Activated naive CD4-positive, alpha-beta T cell treated with anti-CD3 and anti-CD28 coated beads for 36 hours (primary cell): ENCODE results near the gene HNRNPD. TPM values are rescaled to one million over a fixed set of nuclear protein-coding genes. Genes with fewer than 3 reads are reported as not detected.
"Not testable (repeated sequence)": the region's sequence is repeated elsewhere in the genome, so short reads cannot be mapped to it uniquely, and the experiment has no call there.

Experiments
- CTCF ChIA-PET: fragments of 350-600 bp; sonication (Branson Sonifier 250); formaldehyde crosslinking; loops from one replicate; lab custom pipeline; 2021; ENCODE audit warnings: antibody characterized with exemption; lab: Charles Lee
- DNase-seq: peaks from one replicate; pipeline ENCODE4 v3.0.0-alpha.2; 2020
- H3K27ac Mint-ChIP-seq: one replicate; pipeline ENCODE4 v1.8.0; 2021; ENCODE audit warnings: mild to moderate bottlenecking, mixed read lengths
- H3K27me3 Mint-ChIP-seq: one replicate; pipeline ENCODE4 v1.8.0; 2021; ENCODE audit warnings: low read depth, mixed read lengths
- H3K36me3 Mint-ChIP-seq: one replicate; pipeline ENCODE4 v1.8.0; 2021; ENCODE audit warnings: low read depth, mixed read lengths
- H3K4me1 Mint-ChIP-seq: one replicate; pipeline ENCODE4 v1.8.0; 2021; ENCODE audit warnings: low read depth, mixed read lengths
- H3K4me3 Mint-ChIP-seq: one replicate; pipeline ENCODE4 v1.8.0; 2021; ENCODE audit warnings: mild to moderate bottlenecking, moderate library complexity, mixed read lengths
- H3K9me3 Mint-ChIP-seq: one replicate; pipeline ENCODE4 v1.8.0; 2021; ENCODE audit warnings: mixed read lengths
- intact Hi-C: fragments of 100-400 bp; cut with micrococcal nuclease; formaldehyde crosslinking; loops from one replicate; pipeline ENCODE4 v1.15.1; 2023
- total RNA-seq, 2 experiments: library from RNA; stranded (reverse); gene quantifications; one replicate each; pipeline ENCODE4 v1.2.3, GENCODE V29; 2021

Gene HNRNPD
- 100 to 1,000 TPM; 340 to 367 TPM for total RNA-seq

GRCh38 chr4:82373816-82374625 lies at the start of gene HNRNPD:
Gene HNRNPD, minus strand, starts transcription at chr4:82373991. Its CDS starts 313 bp downstream, at chr4:82373678.
- peak within 1 kb of the TSS; percentile 95 for H3K27ac Mint-ChIP-seq
- no peaks in the 10 kb centered on the region for H3K27me3 Mint-ChIP-seq
- DNase-seq, result peak; percentile 96
- peak within 1 kb of the TSS; percentile 95 for H3K4me3 Mint-ChIP-seq
- H3K9me3 Mint-ChIP-seq, result no peaks in the 10 kb centered on the region
- intact Hi-C loops, result loop anchor here (1.0 to 10.0 kb wide), 12 partner anchors 14 to 1081 kb away; partner anchors contain the start of genes COPS4, HELQ, RASGEF1B and THAP9
- H3K4me1 Mint-ChIP-seq, result peaks cover 33% of the 10 kb centered on the region
- CTCF ChIA-PET, result interaction anchor here (1.1 kb wide), 1 partner anchor 55 kb away, joined by 3 read pairs; no protein-coding TSS in a partner anchor
- H3K36me3 Mint-ChIP-seq, result peaks cover 47% of the 10 kb centered on the region

GRCh38 chr4:82422616-82423015 lies 48.8 kb upstream of the HNRNPD start:
- H3K9me3 Mint-ChIP-seq, result no peaks in the 10 kb centered on the region
- peaks cover 38% of the 10 kb centered on the region for H3K4me1 Mint-ChIP-seq
- H3K27ac Mint-ChIP-seq, result no peak overlapping the region
- peaks cover 44% of the 10 kb centered on the region for H3K36me3 Mint-ChIP-seq
- intact Hi-C loops, result no loop called here
- H3K27me3 Mint-ChIP-seq, result peaks cover 8% of the 10 kb centered on the region
- CTCF ChIA-PET, result no interaction called here
- no peak overlapping the region for H3K4me3 Mint-ChIP-seq
- no peak for DNase-seq

DNA sequence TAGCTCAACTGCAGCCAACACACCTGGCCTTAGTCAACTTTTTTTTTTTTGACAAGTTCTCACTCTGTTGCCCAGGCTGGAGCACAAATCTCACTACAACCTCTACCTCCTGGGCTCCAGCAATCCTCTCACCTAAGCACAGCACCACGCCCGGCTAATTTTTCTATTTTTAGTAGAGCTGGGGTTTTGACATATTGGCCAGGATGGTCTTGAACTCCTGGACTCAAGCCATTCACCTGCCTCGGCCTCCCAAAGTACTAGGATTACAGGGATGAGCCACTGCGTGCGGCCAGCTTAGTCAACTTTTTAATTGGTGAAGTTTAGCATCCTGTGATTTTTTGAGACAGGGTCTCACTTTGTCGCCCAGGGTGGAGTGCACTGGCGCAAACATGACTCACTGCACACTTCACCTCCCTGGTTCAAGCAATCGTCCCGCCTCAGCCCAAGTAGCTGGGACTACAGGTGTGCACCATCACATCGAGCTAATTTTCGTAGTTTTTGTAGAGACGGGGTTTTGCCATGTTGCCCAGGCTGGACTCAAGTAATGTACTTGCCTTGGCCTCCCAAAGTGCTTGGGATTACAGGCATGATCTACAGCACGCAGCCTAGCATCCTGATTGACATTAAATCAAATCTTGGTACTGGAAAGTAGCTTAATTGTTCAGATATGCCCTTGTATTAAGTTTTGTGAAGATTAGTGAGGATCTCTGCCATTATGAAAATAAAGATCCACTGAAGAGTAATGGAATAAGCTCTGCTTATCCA lies 48.2 kb upstream of the HNRNPD start:
- Mint-ChIP-seq H3K9me3 (no peaks in the 10 kb centered on the region), H3K27me3 (peaks cover 8% of the 10 kb centered on the region), H3K27ac (no peak overlapping the region), H3K4me1 (peaks cover 32% of the 10 kb centered on the region), H3K36me3 (peaks cover 39% of the 10 kb centered on the region), H3K4me3 (no peak overlapping the region)
- CTCF ChIA-PET, result no interaction called here
- intact Hi-C loops, result no loop called here
- DNase-seq, result no peak

DNA sequence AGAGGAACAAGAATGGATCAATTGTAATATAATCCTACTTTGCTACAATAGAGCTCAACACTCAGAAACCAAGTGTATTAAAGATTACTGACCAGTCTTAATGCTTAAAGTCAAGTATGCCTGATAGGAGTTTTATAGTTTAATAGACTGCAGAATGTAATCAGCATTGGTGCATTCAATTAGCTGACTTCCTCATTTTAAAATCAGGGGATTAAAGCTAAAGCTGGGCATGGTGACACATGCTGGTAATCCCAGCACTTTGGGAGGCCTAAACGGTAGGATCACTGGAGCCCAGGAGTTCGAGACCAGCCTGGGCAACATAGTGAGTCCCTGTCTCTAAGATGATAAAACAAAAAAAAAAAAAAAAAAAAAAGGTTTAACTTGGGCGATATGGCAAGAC lies 45.7 kb upstream of the HNRNPD start:
- Mint-ChIP-seq H3K27ac (no peak overlapping the region), H3K4me1 (peaks cover 11% of the 10 kb centered on the region), H3K36me3 (peaks cover 14% of the 10 kb centered on the region), H3K27me3 (peaks cover 21% of the 10 kb centered on the region), H3K4me3 (no peak overlapping the region), H3K9me3 (no peaks in the 10 kb centered on the region)
- DNase-seq, result no peak
- CTCF ChIA-PET, result interaction anchor here (1.2 kb wide), 1 partner anchor 62 kb away, joined by 3 read pairs; no protein-coding TSS in a partner anchor
- intact Hi-C loops, result no loop called here

DNA sequence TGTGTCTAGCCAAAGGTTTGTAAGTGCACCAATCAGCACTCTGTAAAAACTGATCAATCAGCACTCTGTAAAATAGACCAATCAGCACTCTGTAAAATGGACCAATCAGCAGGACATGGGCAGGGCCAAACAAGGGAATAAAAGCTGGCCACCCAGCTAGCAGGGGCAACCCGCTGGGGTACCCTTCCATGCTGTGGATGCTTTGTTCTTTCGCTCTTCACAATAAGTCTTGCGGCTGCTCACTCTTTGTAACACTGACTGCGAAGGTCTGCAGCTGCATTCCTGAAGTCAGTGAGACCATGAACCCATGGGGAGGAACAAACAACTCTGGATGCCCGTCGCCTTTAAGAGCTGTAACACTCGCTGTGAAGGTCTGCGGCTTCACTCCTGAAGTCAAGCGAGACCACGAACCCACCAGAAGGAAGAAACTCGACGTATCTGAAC lies 42.2 kb upstream of the HNRNPD start:
- intact Hi-C loops, result no loop called here
- Mint-ChIP-seq H3K4me1 (peaks cover 3% of the 10 kb centered on the region), H3K9me3 (no peaks in the 10 kb centered on the region), H3K27me3 (peaks cover 21% of the 10 kb centered on the region), H3K36me3 (no peaks in the 10 kb centered on the region), H3K27ac (no peak overlapping the region), H3K4me3 (peak overlapping the region; percentile 28)
- CTCF ChIA-PET, result no interaction called here
- no peak for DNase-seq

DNA sequence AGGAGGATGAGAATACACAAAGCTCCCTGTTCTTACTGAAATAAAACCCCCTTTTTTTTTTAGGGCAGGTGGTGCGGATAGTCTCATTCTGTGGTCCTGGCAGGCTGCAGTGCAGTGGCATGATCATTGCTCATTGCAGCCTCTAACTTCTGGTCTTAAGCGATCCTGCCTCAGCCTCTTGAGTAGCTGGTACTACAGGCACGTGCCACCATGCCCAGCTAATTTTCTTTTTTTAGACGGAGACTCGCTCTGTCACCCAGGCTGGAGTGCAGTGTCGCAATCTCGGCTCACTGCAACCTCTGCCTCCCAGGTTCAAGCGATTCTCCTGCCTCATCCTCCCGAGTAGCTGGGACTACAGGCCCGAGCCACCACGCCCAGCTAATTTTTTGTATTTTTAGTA lies 41.3 kb upstream of the HNRNPD start:
- H3K4me1 Mint-ChIP-seq, H3K36me3 Mint-ChIP-seq, H3K9me3 Mint-ChIP-seq, intact Hi-C loops, H3K27ac Mint-ChIP-seq, DNase-seq, CTCF ChIA-PET, H3K4me3 Mint-ChIP-seq: not testable (repeated sequence)
- peaks cover 21% of the 10 kb centered on the region for H3K27me3 Mint-ChIP-seq

GRCh38 chr4:82403725-82404124 lies 29.9 kb upstream of the HNRNPD start:
- H3K4me3 Mint-ChIP-seq, result no peak overlapping the region
- DNase-seq, result no peak
- H3K27me3 Mint-ChIP-seq, result no peaks in the 10 kb centered on the region
- intact Hi-C loops, result no loop called here
- H3K9me3 Mint-ChIP-seq, result no peaks in the 10 kb centered on the region
- CTCF ChIA-PET, result no interaction called here
- H3K27ac Mint-ChIP-seq, result no peak overlapping the region
- no peaks in the 10 kb centered on the region for H3K4me1 Mint-ChIP-seq
- no peaks in the 10 kb centered on the region for H3K36me3 Mint-ChIP-seq

GRCh38 chr4:82402196-82402775 lies 28.5 kb upstream of the HNRNPD start:
- CTCF ChIA-PET, result no interaction called here
- Mint-ChIP-seq H3K4me3 (no peak overlapping the region), H3K27me3 (no peaks in the 10 kb centered on the region), H3K4me1 (no peaks in the 10 kb centered on the region), H3K9me3 (no peaks in the 10 kb centered on the region), H3K27ac (no peak overlapping the region), H3K36me3 (no peaks in the 10 kb centered on the region)
- DNase-seq, result no peak
- intact Hi-C loops, result no loop called here

- DNase-seq, result no peak
- no peaks in the 10 kb centered on the region for H3K36me3 Mint-ChIP-seq
- H3K27ac Mint-ChIP-seq, result no peak overlapping the region
- no peaks in the 10 kb centered on the region for H3K27me3 Mint-ChIP-seq
- no peaks in the 10 kb centered on the region for H3K4me1 Mint-ChIP-seq
- H3K9me3 Mint-ChIP-seq, result no peaks in the 10 kb centered on the region
- no peak overlapping the region for H3K4me3 Mint-ChIP-seq
- intact Hi-C loops, result no loop called here
- CTCF ChIA-PET, result no interaction called here
Observed at GRCh38 chr4:82401600-82401999, 27.8 kb upstream of the HNRNPD start.

GRCh38 chr4:82398263-82398662 lies 24.5 kb upstream of the HNRNPD start:
- CTCF ChIA-PET, result interaction anchor here (0.6 kb wide), 1 partner anchor 59 kb away, joined by 3 read pairs; no protein-coding TSS in a partner anchor
- no peak for DNase-seq
- Mint-ChIP-seq H3K27ac (no peak overlapping the region), H3K36me3 (no peaks in the 10 kb centered on the region), H3K27me3 (no peaks in the 10 kb centered on the region), H3K9me3 (no peaks in the 10 kb centered on the region), H3K4me1 (no peaks in the 10 kb centered on the region), H3K4me3 (no peak overlapping the region)
- intact Hi-C loops, result no loop called here

DNA sequence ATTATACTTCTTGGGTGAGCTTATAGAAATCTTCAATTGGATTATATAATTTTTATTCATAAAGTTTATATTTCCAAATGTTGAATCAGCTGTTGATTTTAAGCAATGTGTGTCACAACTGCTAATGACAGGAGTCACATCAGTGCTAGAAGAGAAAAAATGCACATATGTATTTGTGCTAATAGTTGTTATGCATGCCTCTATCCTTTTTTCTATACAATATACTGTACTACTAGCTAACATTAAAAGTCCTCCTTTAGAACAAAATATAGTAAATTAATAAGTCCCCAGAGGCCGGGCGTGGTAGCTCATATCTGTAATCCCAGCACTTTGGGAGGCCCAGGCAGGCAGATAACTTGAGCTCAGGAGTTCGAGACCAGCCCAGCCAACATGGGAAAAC lies 23.7 kb upstream of the HNRNPD start:
- no peak for DNase-seq
- Mint-ChIP-seq H3K27ac (no peak overlapping the region), H3K4me1 (no peaks in the 10 kb centered on the region), H3K36me3 (no peaks in the 10 kb centered on the region), H3K4me3 (no peak overlapping the region), H3K9me3 (no peaks in the 10 kb centered on the region), H3K27me3 (no peaks in the 10 kb centered on the region)
- CTCF ChIA-PET, result interaction anchor here (0.6 to 0.7 kb wide), 2 partner anchors 58 to 276 kb away, joined by 3 to 4 read pairs; no protein-coding TSS in a partner anchor
- intact Hi-C loops, result no loop called here

GRCh38 chr4:82394896-82395295 lies 21.1 kb upstream of the HNRNPD start:
- CTCF ChIA-PET, result no interaction called here
- H3K4me1 Mint-ChIP-seq, result no peaks in the 10 kb centered on the region

More at GRCh38 chr4:82394896-82395295, 21.1 kb upstream of the HNRNPD start:
- H3K9me3 Mint-ChIP-seq, result no peaks in the 10 kb centered on the region
- no peak for DNase-seq
- no peak overlapping the region for H3K27ac Mint-ChIP-seq
- intact Hi-C loops, result no loop called here
- no peaks in the 10 kb centered on the region for H3K27me3 Mint-ChIP-seq
- H3K4me3 Mint-ChIP-seq, result no peak overlapping the region
- no peaks in the 10 kb centered on the region for H3K36me3 Mint-ChIP-seq
